Measurements from ENCODE around the gene GUK1.

The GUK1 gene

GRCh38 chr1:228101994-228102790 is 37.9 kb upstream of the GUK1 start:
- H3K4me3 ChIP-seq (replicated peaks; ENCODE audit: insufficient read depth, low read length), result peak overlapping the region; percentile 90
- peak overlapping the region; percentile 62 for H3K27ac ChIP-seq (replicated peaks)
- H3K27me3 ChIP-seq (ENCODE audit: insufficient read depth, poor library complexity, severe bottlenecking), result no peaks in the 10 kb centered on the region
- DNase-seq (ENCODE audit: low read depth in 1 of 2, low spot score in 1 of 2), result peak in 1 of 2 experiments; percentile 55
- TF ChIP-seq POLR2AphosphoS5 (IDR thresholded peaks at IDR 0.05; ENCODE audit: low read depth) (peak; percentile 54; the same call in 1 of the 2 replicates), SPI1 (IDR thresholded peaks at IDR 0.05; ENCODE audit: borderline replicate concordance, low read depth) (no peak)

DNA sequence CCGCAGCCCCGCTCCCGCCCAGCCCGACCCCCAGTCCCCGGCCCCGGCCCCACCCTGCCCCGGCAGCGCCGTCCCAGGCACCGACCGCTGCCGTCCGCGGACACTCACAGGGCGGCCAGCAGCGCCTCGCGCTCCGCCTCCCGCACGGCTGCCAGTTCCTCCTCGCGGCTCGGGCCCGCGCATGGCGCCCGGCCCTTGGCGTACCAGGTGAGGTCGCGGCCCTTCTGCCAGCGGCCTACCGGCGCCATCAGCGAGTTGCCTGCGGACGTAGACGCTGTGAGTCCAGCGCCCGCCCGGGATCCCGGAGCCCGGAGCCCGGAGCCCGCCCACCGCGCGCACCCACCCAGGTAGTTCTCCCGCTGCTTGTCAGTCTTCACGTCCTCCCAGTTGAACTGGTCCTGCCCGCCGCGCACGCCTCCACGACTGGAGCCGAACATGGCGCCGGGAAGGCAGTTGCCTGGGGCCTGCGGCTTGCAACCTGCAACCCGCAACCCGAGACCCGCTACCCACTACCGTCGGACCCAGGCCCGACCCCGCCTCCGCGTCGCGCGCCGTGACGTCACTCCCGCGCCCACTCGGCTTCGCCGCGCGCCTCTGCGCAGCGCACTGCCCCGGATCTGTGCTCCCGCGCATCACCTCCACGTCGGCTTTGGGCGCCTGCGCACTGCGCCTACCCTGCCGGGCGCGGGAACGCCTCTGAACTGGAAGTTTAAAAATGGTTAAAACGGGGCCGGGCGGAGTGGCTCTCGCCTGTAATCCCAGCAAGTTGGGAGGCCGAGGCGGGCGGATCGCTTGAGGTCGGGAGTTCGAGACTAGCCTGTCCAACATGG is 37.1 kb upstream of the GUK1 start, which contains the start of gene C1orf35:
TSS of gene C1orf35 (minus strand) at position 535 of the 830 bp plus-strand sequence. CDS start at position 437, 98 bp downstream.
- TF ChIP-seq, protein P1, sequence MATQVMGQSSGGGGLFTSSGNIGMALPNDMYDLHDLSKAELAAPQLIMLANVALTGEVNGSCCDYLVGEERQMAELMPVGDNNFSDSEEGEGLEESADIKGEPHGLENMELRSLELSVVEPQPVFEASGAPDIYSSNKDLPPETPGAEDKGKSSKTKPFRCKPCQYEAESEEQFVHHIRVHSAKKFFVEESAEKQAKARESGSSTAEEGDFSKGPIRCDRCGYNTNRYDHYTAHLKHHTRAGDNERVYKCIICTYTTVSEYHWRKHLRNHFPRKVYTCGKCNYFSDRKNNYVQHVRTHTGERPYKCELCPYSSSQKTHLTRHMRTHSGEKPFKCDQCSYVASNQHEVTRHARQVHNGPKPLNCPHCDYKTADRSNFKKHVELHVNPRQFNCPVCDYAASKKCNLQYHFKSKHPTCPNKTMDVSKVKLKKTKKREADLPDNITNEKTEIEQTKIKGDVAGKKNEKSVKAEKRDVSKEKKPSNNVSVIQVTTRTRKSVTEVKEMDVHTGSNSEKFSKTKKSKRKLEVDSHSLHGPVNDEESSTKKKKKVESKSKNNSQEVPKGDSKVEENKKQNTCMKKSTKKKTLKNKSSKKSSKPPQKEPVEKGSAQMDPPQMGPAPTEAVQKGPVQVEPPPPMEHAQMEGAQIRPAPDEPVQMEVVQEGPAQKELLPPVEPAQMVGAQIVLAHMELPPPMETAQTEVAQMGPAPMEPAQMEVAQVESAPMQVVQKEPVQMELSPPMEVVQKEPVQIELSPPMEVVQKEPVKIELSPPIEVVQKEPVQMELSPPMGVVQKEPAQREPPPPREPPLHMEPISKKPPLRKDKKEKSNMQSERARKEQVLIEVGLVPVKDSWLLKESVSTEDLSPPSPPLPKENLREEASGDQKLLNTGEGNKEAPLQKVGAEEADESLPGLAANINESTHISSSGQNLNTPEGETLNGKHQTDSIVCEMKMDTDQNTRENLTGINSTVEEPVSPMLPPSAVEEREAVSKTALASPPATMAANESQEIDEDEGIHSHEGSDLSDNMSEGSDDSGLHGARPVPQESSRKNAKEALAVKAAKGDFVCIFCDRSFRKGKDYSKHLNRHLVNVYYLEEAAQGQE (IDR thresholded peaks at IDR 0.05; ENCODE audit: insufficient replicate concordance, low read depth), result no peak
- TF ChIP-seq SPI1 (IDR thresholded peaks at IDR 0.05; ENCODE audit: borderline replicate concordance, low read depth), result peak; percentile 20; the same call in 1 of the 2 replicates
- DNase-seq (ENCODE audit: low read depth in 1 of 2, low spot score in 1 of 2), result peak; percentile 89 to 95
- H3K27me3 ChIP-seq (ENCODE audit: insufficient read depth, poor library complexity, severe bottlenecking), result no peaks in the 10 kb centered on the region
- peak within 1 kb of the TSS; percentile 83 for H3K27ac ChIP-seq (replicated peaks)
- peak within 1 kb of the TSS; percentile 90 for H3K4me3 ChIP-seq (replicated peaks; ENCODE audit: insufficient read depth, low read length)

DNA sequence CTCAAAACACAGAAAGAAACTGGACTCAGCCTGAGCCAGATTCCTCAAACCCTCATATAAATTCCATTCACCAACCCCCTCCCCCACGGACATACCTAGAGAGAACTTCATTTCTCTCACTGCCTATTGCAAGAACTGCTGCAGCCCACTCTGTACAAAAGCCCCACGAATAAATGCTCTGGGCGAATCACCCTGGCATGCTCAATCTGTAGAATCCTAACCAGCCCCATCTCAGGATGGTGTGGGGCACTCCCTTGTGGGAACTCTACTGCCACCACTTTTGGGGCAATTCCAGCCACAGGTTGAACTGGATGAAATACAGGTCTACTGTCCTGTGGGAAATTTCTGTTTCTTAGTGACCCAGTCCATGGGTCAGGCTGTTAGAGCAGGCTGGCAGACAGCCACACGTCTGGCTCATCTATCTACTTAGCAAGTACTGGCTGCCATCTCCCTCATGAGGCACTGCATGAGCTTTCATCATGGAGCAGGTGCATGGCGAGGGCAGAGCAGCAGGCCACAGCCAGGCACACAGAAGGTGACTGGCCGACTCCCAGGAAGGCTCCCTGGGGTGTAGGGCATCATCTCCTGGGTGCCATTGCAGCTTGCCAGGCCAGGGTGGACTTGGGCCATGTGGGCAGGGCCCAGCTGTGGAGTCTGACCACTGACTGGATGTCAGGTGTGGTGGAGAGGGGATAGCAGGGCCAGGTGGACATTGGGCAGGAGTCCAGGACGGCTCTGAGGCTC is 35.4 kb upstream of the GUK1 start:
- no peak for TF ChIP-seq POLR2AphosphoS5 (IDR thresholded peaks at IDR 0.05; ENCODE audit: low read depth)
- H3K4me3 ChIP-seq (replicated peaks; ENCODE audit: insufficient read depth, low read length), result no peak overlapping the region
- DNase-seq (ENCODE audit: low read depth in 1 of 2, low spot score in 1 of 2), result no peak
- H3K27ac ChIP-seq (replicated peaks), result peak overlapping the region; percentile 83
- H3K27me3 ChIP-seq (ENCODE audit: insufficient read depth, poor library complexity, severe bottlenecking), result no peaks in the 10 kb centered on the region

- H3K4me3 ChIP-seq (replicated peaks; ENCODE audit: insufficient read depth, low read length), result no peak overlapping the region
- TF ChIP-seq, protein P1 (IDR thresholded peaks at IDR 0.05; ENCODE audit: insufficient replicate concordance, low read depth), result no peak
- TF ChIP-seq SPI1 (IDR thresholded peaks at IDR 0.05; ENCODE audit: borderline replicate concordance, low read depth) (no peak), GABPA (IDR thresholded peaks at IDR 0.05; ENCODE audit: low read depth) (no peak), POLR2AphosphoS5 (IDR thresholded peaks at IDR 0.05; ENCODE audit: low read depth) (no peak; the same call in 1 of the 2 replicates)
- TF ChIP-seq, protein P2, sequence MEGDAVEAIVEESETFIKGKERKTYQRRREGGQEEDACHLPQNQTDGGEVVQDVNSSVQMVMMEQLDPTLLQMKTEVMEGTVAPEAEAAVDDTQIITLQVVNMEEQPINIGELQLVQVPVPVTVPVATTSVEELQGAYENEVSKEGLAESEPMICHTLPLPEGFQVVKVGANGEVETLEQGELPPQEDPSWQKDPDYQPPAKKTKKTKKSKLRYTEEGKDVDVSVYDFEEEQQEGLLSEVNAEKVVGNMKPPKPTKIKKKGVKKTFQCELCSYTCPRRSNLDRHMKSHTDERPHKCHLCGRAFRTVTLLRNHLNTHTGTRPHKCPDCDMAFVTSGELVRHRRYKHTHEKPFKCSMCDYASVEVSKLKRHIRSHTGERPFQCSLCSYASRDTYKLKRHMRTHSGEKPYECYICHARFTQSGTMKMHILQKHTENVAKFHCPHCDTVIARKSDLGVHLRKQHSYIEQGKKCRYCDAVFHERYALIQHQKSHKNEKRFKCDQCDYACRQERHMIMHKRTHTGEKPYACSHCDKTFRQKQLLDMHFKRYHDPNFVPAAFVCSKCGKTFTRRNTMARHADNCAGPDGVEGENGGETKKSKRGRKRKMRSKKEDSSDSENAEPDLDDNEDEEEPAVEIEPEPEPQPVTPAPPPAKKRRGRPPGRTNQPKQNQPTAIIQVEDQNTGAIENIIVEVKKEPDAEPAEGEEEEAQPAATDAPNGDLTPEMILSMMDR (IDR thresholded peaks at IDR 0.05; ENCODE audit: insufficient read depth, low read length), result no peak
- H3K27me3 ChIP-seq (ENCODE audit: insufficient read depth, poor library complexity, severe bottlenecking), result no peaks in the 10 kb centered on the region
- DNase-seq (ENCODE audit: low read depth in 1 of 2, low spot score in 1 of 2), result no peak
- H3K27ac ChIP-seq (replicated peaks), result no peak overlapping the region
Measured at GRCh38 chr1:228105270-228105995, 34.6 kb upstream of the GUK1 start.

All from HL-60 (cell line).